ENCODE data around the gene ADTRP. TPM values are rescaled to one million over a fixed set of nuclear protein-coding genes. Genes with fewer than 3 reads are reported as not detected.

The ADTRP gene
- total and polyA plus RNA-seq, 10 donors: 1.00 to 7.4 (median 2.0) TPM

DNA sequence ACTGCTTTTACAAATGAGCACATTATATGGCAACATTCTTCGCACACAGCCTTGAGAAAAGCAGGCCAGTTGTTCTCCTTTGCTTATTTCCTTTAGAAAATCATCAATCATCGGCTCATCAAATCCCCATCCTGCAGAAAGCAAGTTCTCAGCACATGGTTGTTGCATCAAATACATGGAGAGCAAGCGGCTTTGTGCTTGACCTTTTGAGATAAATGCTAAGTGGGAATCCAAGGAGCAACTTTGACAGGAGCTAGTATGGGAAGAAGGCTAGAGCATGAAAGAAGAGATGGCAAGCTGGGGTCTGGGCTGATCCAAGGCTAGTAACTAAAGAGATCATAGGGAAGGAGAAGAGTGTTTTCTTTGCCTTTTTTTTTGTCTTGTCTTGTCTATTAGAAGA lies 43.2 kb upstream of the ADTRP start:
- intact Hi-C loops (cut with DNase I; ENCODE audit: low total_unique reads): no loop called here
- Histone ChIP-seq H3K4me1 (peaks cover 0 to 12% (median 3%) of the 10 kb centered on the region in 6 donors), H3K27ac (no peak overlapping the region), H3K27me3 (replicated peaks in 1 of 7) (no peaks in the 10 kb centered on the region), H3K9me3 (no peaks in the 10 kb centered on the region), H3K4me3 (no peak overlapping the region), H3K36me3 (no peaks in the 10 kb centered on the region)
- DNase-seq: no peak
- TF ChIP-seq POLR2AphosphoS5 (IDR thresholded peaks at IDR 0.05) (no peak), POLR2A (IDR thresholded peaks at IDR 0.05) (no peak)
- TF ChIP-seq, protein P1, sequence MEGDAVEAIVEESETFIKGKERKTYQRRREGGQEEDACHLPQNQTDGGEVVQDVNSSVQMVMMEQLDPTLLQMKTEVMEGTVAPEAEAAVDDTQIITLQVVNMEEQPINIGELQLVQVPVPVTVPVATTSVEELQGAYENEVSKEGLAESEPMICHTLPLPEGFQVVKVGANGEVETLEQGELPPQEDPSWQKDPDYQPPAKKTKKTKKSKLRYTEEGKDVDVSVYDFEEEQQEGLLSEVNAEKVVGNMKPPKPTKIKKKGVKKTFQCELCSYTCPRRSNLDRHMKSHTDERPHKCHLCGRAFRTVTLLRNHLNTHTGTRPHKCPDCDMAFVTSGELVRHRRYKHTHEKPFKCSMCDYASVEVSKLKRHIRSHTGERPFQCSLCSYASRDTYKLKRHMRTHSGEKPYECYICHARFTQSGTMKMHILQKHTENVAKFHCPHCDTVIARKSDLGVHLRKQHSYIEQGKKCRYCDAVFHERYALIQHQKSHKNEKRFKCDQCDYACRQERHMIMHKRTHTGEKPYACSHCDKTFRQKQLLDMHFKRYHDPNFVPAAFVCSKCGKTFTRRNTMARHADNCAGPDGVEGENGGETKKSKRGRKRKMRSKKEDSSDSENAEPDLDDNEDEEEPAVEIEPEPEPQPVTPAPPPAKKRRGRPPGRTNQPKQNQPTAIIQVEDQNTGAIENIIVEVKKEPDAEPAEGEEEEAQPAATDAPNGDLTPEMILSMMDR (IDR thresholded peaks at IDR 0.05 in 8 of 11, conservative IDR thresholded peaks at IDR 0.05 in 3 of 11): no peak
- WGBS, 5 donors: 80 to 89% (median 86%) methylated on average over 3 of the region's 3 CpGs

DNA sequence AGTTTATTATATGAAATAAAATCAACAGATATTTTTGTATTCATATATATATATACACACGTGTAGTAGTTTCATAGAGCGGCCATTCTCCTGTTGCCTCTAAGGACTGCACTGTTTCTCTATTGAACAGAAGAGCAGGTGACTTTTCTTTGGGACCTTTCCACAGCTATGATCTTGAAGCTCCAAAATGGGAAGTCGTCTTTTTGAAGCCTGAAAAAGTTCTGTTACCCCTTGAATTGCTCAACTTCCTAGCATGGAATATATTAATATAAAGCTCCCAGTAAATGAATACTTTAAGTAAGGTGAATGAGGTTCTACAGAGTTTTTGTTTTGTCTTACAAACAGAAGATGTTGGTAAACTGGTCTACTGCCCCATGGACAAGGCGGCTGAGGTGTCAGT lies 42.2 kb upstream of the ADTRP start:
- Histone ChIP-seq H3K27me3 (replicated peaks in 1 of 7) (no peaks in the 10 kb centered on the region), H3K36me3 (no peaks in the 10 kb centered on the region), H3K4me1 (peaks cover 0 to 12% (median 3%) of the 10 kb centered on the region in 6 donors), H3K4me3 (no peak overlapping the region), H3K27ac (no peak overlapping the region), H3K9me3 (no peaks in the 10 kb centered on the region)
- intact Hi-C loops (cut with DNase I; ENCODE audit: low total_unique reads): no loop called here
- DNase-seq: no peak
- 80 to 93% (median 86%) methylated on average over 4 of the region's 4 CpGs for WGBS, 5 donors
- TF ChIP-seq, protein P1 (IDR thresholded peaks at IDR 0.05 in 8 of 11, conservative IDR thresholded peaks at IDR 0.05 in 3 of 11): no peak
- TF ChIP-seq POLR2A (IDR thresholded peaks at IDR 0.05) (no peak), POLR2AphosphoS5 (IDR thresholded peaks at IDR 0.05) (no peak)

DNA sequence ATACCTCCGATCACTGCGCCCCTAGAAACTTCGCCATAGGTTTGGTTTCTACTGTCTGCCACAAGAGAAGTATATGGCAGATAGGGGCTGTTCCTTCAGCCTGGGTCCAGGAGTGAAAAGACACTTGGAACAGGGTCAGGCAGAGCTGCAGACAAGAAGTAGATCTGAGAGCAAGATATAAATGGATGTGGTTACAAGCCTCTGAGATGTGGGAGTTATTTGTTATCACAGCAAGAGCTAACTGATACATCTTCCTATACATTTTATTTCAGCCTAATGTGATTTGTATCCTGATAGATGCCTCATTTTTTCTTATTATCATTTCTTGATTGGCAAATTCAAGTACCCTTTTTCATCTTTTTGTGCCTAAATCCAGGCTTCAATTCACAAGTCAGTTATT lies 40.9 kb upstream of the ADTRP start:
- no peak for TF ChIP-seq POLR2A (IDR thresholded peaks at IDR 0.05)
- no peak for TF ChIP-seq POLR2AphosphoS5 (IDR thresholded peaks at IDR 0.05)
- TF ChIP-seq, protein P1 (IDR thresholded peaks at IDR 0.05 in 8 of 11, conservative IDR thresholded peaks at IDR 0.05 in 3 of 11): no peak
- Histone ChIP-seq H3K4me1 (peaks cover 0 to 12% (median 3%) of the 10 kb centered on the region in 6 donors), H3K36me3 (no peaks in the 10 kb centered on the region), H3K27me3 (replicated peaks in 1 of 7) (no peaks in the 10 kb centered on the region), H3K4me3 (no peak overlapping the region), H3K27ac (no peak overlapping the region), H3K9me3 (no peaks in the 10 kb centered on the region)
- intact Hi-C loops (cut with DNase I; ENCODE audit: low total_unique reads): no loop called here
- DNase-seq: no peak
- 93 to 100% (median 96%) methylated on average over 3 of the region's 3 CpGs for WGBS, 5 donors

DNA sequence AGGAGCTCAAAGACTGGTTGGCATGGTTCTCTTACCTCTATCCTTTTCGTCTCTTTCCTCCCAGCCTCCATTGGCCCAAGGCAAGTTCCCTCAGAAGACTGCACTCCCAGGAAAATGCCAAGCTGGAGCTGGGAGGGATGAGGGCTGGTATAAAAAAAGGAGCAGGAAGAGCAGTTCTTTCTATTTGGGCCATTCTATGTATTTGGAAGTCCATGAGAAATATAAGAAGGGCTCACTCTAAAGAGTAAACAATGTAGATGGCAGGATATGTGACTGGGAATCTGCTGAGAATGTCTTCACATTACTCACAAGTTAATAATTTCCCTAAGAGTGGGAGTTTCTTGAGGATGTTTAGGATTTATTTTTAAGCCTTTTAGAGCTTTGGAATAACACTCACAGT lies 36.6 kb upstream of the ADTRP start:
- Histone ChIP-seq H3K27me3 (replicated peaks in 1 of 7) (no peaks in the 10 kb centered on the region), H3K9me3 (no peaks in the 10 kb centered on the region), H3K4me3 (no peak overlapping the region), H3K27ac (no peak overlapping the region), H3K36me3 (no peaks in the 10 kb centered on the region), H3K4me1 (peaks cover 0 to 15% (median 5%) of the 10 kb centered on the region in 6 donors)
- no peak for DNase-seq
- WGBS, 5 donors: 83 to 92% (median 89%) methylated on average over 1 of the region's 1 CpG
- intact Hi-C loops (cut with DNase I; ENCODE audit: low total_unique reads): no loop called here
- TF ChIP-seq, protein P1 (IDR thresholded peaks at IDR 0.05 in 8 of 11, conservative IDR thresholded peaks at IDR 0.05 in 3 of 11): no peak
- TF ChIP-seq POLR2AphosphoS5 (IDR thresholded peaks at IDR 0.05) (no peak), POLR2A (IDR thresholded peaks at IDR 0.05) (no peak)
